ENCODE results near the gene APP. TPM values are rescaled to one million over a fixed set of nuclear protein-coding genes. Genes with fewer than 3 reads are reported as not detected.

APP gene
- total RNA-seq, 2 donors from 2014 or later: 6.1 to 7.8 TPM

- H3K36me3 Mint-ChIP-seq: no peaks in the 10 kb centered on the region
- no peaks in the 10 kb centered on the region for H3K27me3 Mint-ChIP-seq
- H3K9me3 Mint-ChIP-seq: no peaks in the 10 kb centered on the region
- ATAC-seq (no peak), DNase-seq (ENCODE audit: low spot score) (no peak)
- H3K27ac Mint-ChIP-seq: no peak overlapping the region
- H3K4me3 Mint-ChIP-seq: no peak overlapping the region
- H3K4me1 Mint-ChIP-seq (ENCODE audit: low read depth in 2 of 2): peaks cover 0 to 4% of the 10 kb centered on the region in 2 donors
Observed at GRCh38 chr21:25895565-25896205, 274.9 kb downstream of the APP start.

GRCh38 chr21:25893191-25893590 lies 277.4 kb downstream of the APP start:
- no peak overlapping the region for H3K4me3 Mint-ChIP-seq
- no peaks in the 10 kb centered on the region for H3K36me3 Mint-ChIP-seq
- DNase-seq (ENCODE audit: low spot score) (no peak), ATAC-seq (no peak)
- H3K9me3 Mint-ChIP-seq: no peaks in the 10 kb centered on the region
- H3K4me1 Mint-ChIP-seq (ENCODE audit: low read depth in 2 of 2): peaks cover 0 to 4% of the 10 kb centered on the region in 2 donors
- no peaks in the 10 kb centered on the region for H3K27me3 Mint-ChIP-seq
- no peak overlapping the region for H3K27ac Mint-ChIP-seq

GRCh38 chr21:25891596-25891995 lies 279.0 kb downstream of the APP start:
- no peaks in the 10 kb centered on the region for H3K9me3 Mint-ChIP-seq
- H3K27ac Mint-ChIP-seq: no peak overlapping the region
- ATAC-seq (no peak), DNase-seq (ENCODE audit: low spot score) (no peak)
- H3K4me1 Mint-ChIP-seq (ENCODE audit: low read depth in 2 of 2): peaks cover 0 to 3% of the 10 kb centered on the region in 2 donors
- no peaks in the 10 kb centered on the region for H3K27me3 Mint-ChIP-seq
- no peak overlapping the region for H3K4me3 Mint-ChIP-seq
- no peaks in the 10 kb centered on the region for H3K36me3 Mint-ChIP-seq

- no peak for ATAC-seq
Observed at GRCh38 chr21:25890001-25890400, 280.6 kb downstream of the APP start.

GRCh38 chr21:25888711-25889110 lies 281.9 kb downstream of the APP start:
- no peak overlapping the region for H3K27ac Mint-ChIP-seq

More at GRCh38 chr21:25890001-25890400, 280.6 kb downstream of the APP start:
- Mint-ChIP-seq H3K4me1 (ENCODE audit: low read depth in 2 of 2) (no peaks in the 10 kb centered on the region), H3K27ac (no peak overlapping the region), H3K27me3 (no peaks in the 10 kb centered on the region), H3K9me3 (no peaks in the 10 kb centered on the region), H3K36me3 (no peaks in the 10 kb centered on the region), H3K4me3 (no peak overlapping the region)
- DNase-seq (ENCODE audit: low spot score): no peak

GRCh38 chr21:25887646-25888306 lies 282.8 kb downstream of the APP start:
- no peak overlapping the region for H3K27ac Mint-ChIP-seq
- no peak overlapping the region for H3K4me3 Mint-ChIP-seq
- no peaks in the 10 kb centered on the region for H3K27me3 Mint-ChIP-seq
- no peaks in the 10 kb centered on the region for H3K9me3 Mint-ChIP-seq
- ATAC-seq (no peak), DNase-seq (ENCODE audit: low spot score) (no peak)
- no peaks in the 10 kb centered on the region for H3K4me1 Mint-ChIP-seq (ENCODE audit: low read depth in 2 of 2)
- H3K36me3 Mint-ChIP-seq: no peaks in the 10 kb centered on the region

More at GRCh38 chr21:25888711-25889110, 281.9 kb downstream of the APP start:
- H3K27me3 Mint-ChIP-seq: no peaks in the 10 kb centered on the region
- H3K4me1 Mint-ChIP-seq (ENCODE audit: low read depth in 2 of 2): no peaks in the 10 kb centered on the region
- no peaks in the 10 kb centered on the region for H3K9me3 Mint-ChIP-seq
- no peak overlapping the region for H3K4me3 Mint-ChIP-seq
- no peaks in the 10 kb centered on the region for H3K36me3 Mint-ChIP-seq
- ATAC-seq: no peak
- no peak for DNase-seq (ENCODE audit: low spot score)

- DNase-seq (ENCODE audit: low spot score) (no peak), ATAC-seq (no peak)
- H3K4me1 Mint-ChIP-seq (ENCODE audit: low read depth in 2 of 2): no peaks in the 10 kb centered on the region
- H3K36me3 Mint-ChIP-seq: no peaks in the 10 kb centered on the region
- H3K27me3 Mint-ChIP-seq: peaks cover 0 to 2% of the 10 kb centered on the region in 2 donors
- no peak overlapping the region for H3K27ac Mint-ChIP-seq
- no peaks in the 10 kb centered on the region for H3K9me3 Mint-ChIP-seq
- no peak overlapping the region for H3K4me3 Mint-ChIP-seq
Observed at GRCh38 chr21:25887166-25887565, 283.4 kb downstream of the APP start.

GRCh38 chr21:25885880-25886279 lies 284.7 kb downstream of the APP start:
- DNase-seq (ENCODE audit: low spot score) (no peak), ATAC-seq (no peak)
- Mint-ChIP-seq H3K9me3 (no peaks in the 10 kb centered on the region), H3K27ac (no peak overlapping the region), H3K4me3 (no peak overlapping the region), H3K36me3 (no peaks in the 10 kb centered on the region), H3K4me1 (ENCODE audit: low read depth in 2 of 2) (no peaks in the 10 kb centered on the region), H3K27me3 (peaks cover 0 to 2% of the 10 kb centered on the region in 2 donors)

- no peaks in the 10 kb centered on the region for H3K4me1 Mint-ChIP-seq (ENCODE audit: low read depth in 2 of 2)
- H3K4me3 Mint-ChIP-seq: no peak overlapping the region
- H3K27me3 Mint-ChIP-seq: peaks cover 0 to 2% of the 10 kb centered on the region in 2 donors
- DNase-seq (ENCODE audit: low spot score): no peak
- H3K27ac Mint-ChIP-seq: no peak overlapping the region
- H3K36me3 Mint-ChIP-seq: no peaks in the 10 kb centered on the region
- no peaks in the 10 kb centered on the region for H3K9me3 Mint-ChIP-seq
- ATAC-seq: no peak
Observed at GRCh38 chr21:25885405-25885804, 285.2 kb downstream of the APP start.

- Mint-ChIP-seq H3K27me3 (peaks cover 0 to 2% of the 10 kb centered on the region in 2 donors), H3K4me1 (ENCODE audit: low read depth in 2 of 2) (no peaks in the 10 kb centered on the region), H3K36me3 (no peaks in the 10 kb centered on the region)
Observed at GRCh38 chr21:25884311-25884710, 286.3 kb downstream of the APP start.

GRCh38 chr21:25881524-25882376 lies 288.8 kb downstream of the APP start:
- DNase-seq (ENCODE audit: low spot score) (peak; percentile 66), ATAC-seq (peak; percentile 52 to 72)
- Mint-ChIP-seq H3K36me3 (no peaks in the 10 kb centered on the region), H3K4me1 (ENCODE audit: low read depth in 2 of 2) (no peaks in the 10 kb centered on the region), H3K4me3 (no peak overlapping the region), H3K9me3 (no peaks in the 10 kb centered on the region), H3K27ac (no peak overlapping the region), H3K27me3 (peaks cover 0 to 2% of the 10 kb centered on the region in 2 donors)

More at GRCh38 chr21:25884311-25884710, 286.3 kb downstream of the APP start:
- Mint-ChIP-seq H3K9me3 (no peaks in the 10 kb centered on the region), H3K27ac (no peak overlapping the region), H3K4me3 (no peak overlapping the region)
- ATAC-seq (no peak), DNase-seq (ENCODE audit: low spot score) (no peak)

- Mint-ChIP-seq H3K9me3 (no peaks in the 10 kb centered on the region), H3K4me3 (no peak overlapping the region), H3K4me1 (ENCODE audit: low read depth in 2 of 2) (no peaks in the 10 kb centered on the region), H3K36me3 (no peaks in the 10 kb centered on the region), H3K27me3 (peaks cover 0 to 2% of the 10 kb centered on the region in 2 donors), H3K27ac (no peak overlapping the region)
- DNase-seq (ENCODE audit: low spot score): no peak
- ATAC-seq: no peak
Observed at GRCh38 chr21:25879203-25879602, 291.4 kb downstream of the APP start.

- ATAC-seq (no peak), DNase-seq (ENCODE audit: low spot score) (no peak)
- no peak overlapping the region for H3K27ac Mint-ChIP-seq
- no peaks in the 10 kb centered on the region for H3K9me3 Mint-ChIP-seq
- peaks cover 0 to 2% of the 10 kb centered on the region in 2 donors for H3K27me3 Mint-ChIP-seq
- H3K36me3 Mint-ChIP-seq: no peaks in the 10 kb centered on the region
- no peaks in the 10 kb centered on the region for H3K4me1 Mint-ChIP-seq (ENCODE audit: low read depth in 2 of 2)
- no peak overlapping the region for H3K4me3 Mint-ChIP-seq
Observed at GRCh38 chr21:25878344-25878743, 292.2 kb downstream of the APP start.

- no peaks in the 10 kb centered on the region for H3K9me3 Mint-ChIP-seq
- H3K4me3 Mint-ChIP-seq: no peak overlapping the region
- no peak for DNase-seq (ENCODE audit: low spot score)
- H3K36me3 Mint-ChIP-seq: no peaks in the 10 kb centered on the region
- ATAC-seq: no peak
- H3K4me1 Mint-ChIP-seq (ENCODE audit: low read depth in 2 of 2): no peaks in the 10 kb centered on the region
- no peak overlapping the region for H3K27ac Mint-ChIP-seq
- H3K27me3 Mint-ChIP-seq: no peaks in the 10 kb centered on the region
Observed at GRCh38 chr21:25872271-25872670, 298.3 kb downstream of the APP start.
